Effector CD4-positive, alpha-beta T cell (primary cell): ENCODE data around the gene SERGEF.

Source experiments
- DNase-seq: peaks from one replicate; pipeline ENCODE4 v3.0.0-alpha.2; 2020

Gene SERGEF

DNA sequence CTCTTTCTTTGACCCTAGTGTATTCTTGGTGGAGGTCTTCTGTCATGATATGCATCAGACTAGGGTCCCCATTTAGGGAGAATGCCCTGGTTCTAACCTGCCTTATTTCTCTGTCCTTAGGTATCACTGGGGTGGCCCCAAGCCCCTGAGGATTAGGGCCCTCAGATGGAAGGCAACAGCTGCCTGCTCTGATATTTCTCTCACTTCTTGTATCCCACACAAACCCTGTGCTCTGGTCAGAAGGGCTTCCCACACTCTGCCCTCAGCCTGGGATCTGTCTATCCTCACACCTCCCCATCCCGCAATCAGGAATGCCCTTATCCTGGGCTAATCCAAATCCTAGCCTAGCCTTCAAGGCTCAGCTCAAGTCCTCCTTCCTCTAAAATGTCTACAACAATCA lies 202.8 kb downstream of the SERGEF start:
- no peak for DNase-seq

GRCh38 chr11:17807034-17807433 lies 205.8 kb downstream of the SERGEF start:
- no peak for DNase-seq

- no peak for DNase-seq
Observed at GRCh38 chr11:17805873-17806272, 207.0 kb downstream of the SERGEF start.

DNA sequence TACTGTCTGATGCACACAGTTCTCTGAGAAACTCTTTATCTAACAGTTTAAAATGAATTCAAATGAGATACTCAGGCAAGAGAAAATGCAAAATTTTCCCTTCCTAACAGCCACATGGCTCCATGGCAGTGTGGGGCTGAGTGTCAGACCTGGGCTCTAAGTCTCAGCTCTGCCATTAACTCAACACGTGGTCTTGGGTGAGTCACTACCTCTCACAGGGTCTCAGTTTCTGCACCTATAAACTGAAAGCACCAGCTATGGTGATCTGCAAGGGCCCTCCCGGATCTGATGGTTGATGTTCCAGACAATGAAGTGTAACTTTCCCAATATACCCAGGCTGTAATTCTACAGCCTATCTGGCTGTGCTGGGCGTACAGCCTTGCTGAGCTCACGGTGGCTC lies 207.8 kb downstream of the SERGEF start:
- no peak for DNase-seq

DNA sequence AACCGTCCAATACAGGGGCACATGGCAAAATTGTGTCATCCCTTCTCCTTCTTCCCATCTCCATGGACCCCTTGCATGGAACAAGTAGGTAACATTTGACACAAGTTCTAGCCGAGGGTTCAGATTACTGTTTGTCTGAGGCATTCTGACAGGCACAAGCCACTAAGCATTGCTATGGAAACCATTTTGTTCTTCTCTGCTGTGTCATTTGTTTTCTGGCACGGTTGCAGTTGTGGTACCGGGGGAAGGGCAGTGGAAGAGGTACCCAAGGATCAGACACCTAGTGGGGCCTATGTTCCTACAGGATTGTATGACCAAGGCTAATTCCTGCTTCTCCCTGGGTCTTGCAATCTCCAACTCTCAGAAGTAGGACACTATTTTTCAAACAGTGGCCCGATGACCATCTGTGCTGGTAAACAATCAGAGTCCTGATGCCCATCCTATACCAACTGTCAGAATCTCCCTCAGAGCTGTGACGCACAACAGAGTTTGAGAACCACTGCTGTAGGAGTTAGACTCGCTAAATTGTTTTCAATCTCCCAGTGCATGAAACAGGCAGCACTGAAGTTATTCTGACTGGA lies 209.0 kb downstream of the SERGEF start:
- DNase-seq: no peak

DNA sequence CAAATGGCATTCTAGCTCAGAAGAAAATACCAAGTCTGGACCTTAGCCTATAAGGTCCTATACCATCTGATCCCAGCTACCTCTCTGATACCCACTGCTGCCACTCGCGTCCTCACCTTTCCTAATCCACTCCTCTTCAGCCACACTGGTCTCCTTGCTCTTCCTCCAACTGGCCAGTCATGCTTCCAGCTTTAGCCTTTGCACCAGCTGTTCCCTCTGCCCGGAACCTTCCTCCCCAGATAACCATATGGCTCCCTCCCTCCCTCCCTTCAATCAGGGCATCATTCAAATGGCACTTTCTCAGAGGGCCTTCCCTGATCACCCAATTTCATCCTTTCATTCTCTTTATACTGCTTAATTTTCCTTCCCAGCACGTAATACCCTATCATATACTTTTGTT lies 210.4 kb downstream of the SERGEF start:
- no peak for DNase-seq

DNA sequence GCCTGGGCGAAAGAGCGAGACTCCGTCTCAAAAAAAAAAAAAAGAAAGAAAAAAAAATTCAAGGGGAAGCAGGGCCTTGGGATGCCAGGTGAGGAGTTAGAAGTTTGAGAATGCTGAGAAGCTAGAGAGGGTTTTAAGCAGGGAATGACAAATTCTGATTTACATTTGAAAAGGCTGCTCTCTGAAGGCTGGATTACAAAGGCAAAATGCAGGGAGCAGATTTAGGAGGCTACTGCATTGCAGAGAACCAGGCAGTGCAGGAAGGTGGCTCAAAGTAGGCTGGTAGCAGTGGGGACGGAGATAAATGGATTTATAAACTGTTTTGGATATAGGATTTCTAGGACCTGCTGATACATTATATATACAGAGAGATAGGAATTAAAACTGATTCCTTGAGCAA lies 211.7 kb downstream of the SERGEF start:
- DNase-seq: no peak

GRCh38 chr11:17799147-17799546 lies 213.7 kb downstream of the SERGEF start:
- no peak for DNase-seq

GRCh38 chr11:17798716-17799115 lies 214.1 kb downstream of the SERGEF start:
- no peak for DNase-seq

- DNase-seq: no peak
Observed at GRCh38 chr11:17798253-17798652, 214.6 kb downstream of the SERGEF start.

DNA sequence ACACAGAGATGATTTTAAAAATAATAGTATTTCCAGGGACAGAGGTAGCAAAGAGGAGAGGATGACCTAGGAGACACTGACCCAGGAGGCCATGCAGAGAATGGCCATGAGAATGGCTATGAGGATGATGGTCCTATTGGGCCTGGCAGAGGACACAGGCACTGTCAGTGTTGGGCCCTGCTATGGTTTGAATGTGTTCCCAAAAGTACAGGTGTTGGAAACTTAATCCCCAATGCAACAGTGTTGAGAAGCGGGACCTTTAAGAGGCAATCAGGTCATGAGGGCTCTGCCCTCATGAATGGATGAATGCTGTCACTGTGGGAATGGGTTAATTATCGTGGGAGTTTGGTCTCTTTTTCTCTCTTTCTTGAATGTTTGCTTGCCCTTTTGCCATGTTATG lies 216.7 kb downstream of the SERGEF start:
- no peak for DNase-seq

DNA sequence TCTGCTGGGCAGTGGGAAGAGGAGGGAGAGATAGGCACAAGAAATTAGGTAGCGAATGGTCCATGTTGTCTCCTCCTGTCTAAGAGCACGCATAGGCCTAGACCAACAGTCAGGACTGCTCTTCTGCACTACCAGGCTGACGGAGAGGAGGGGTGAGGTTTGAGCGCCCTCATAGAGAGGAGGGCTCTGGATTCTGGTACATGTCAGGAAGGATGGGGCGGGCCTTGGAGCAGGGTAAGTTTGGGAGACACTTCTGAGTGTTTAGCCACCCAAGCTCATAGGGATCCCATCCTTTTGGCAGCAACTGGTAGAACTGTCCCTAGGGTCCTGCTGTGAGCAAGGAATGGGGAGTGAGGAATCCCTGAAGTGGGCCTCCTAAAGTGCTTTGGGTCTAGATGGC lies 217.9 kb downstream of the SERGEF start:
- no peak for DNase-seq

DNA sequence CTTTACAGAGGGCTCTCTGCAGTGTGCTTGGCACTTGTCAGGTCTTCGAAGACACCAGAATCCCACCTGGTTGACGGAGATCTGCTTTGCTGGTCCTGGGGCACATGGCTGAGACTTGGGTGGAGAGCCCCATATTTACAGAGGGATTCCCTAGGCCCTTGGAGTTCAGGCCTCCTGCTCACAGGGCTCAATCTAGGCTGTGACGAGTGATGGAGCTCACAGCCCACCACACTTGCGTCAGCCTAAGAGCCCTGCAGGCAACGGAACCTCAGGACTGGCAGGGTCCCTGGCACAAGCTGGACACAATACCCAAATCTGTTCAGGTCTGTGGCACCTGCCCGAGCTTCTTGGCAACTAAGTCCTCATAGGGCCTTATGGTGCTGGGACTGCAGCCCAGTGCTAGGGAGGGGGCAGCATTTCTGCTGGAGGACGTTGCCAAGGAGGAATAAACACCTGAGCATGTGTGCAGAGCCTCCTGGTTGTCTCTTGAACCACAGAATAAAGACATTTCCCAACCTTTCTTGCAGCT lies 219.1 kb downstream of the SERGEF start:
- DNase-seq: no peak

GRCh38 chr11:17792161-17792560 lies 220.7 kb downstream of the SERGEF start:
- DNase-seq: no peak

DNA sequence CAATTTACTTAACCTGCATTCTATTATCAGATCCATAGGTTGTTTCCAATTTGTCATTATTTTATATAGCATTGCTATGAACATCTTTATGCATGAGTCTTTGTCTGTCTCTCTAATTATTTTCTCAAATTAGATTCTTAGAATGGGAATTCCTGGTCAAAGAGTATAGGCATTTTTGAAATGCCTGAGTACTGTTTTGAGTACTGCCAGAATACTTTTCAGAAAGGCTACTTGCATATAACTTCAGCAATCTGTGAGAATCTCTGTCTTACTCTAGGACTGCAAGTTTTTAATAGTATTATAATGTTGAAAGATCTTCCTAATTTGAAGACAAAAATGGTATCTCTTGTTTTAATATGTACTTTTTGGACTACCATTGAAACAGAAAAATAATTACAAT lies 221.7 kb downstream of the SERGEF start:
- no peak for DNase-seq

DNA sequence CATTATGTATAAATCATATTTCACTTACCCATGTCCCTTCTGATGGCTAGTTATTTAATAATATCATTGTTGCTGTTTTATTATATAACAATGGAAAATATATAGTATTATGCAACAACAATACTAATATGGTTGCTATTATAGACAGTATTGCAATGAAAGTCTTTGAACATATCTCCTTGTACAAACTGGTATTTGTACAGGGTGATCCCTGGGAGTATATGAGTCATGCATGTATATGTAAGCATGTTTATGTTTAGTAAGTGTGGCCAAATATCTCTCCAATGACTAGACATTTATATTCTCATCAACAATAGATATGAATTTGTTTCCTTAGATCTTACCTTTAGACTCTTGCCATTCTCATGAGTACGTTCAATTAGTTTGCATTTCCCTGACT lies 222.4 kb downstream of the SERGEF start:
- no peak for DNase-seq

DNA sequence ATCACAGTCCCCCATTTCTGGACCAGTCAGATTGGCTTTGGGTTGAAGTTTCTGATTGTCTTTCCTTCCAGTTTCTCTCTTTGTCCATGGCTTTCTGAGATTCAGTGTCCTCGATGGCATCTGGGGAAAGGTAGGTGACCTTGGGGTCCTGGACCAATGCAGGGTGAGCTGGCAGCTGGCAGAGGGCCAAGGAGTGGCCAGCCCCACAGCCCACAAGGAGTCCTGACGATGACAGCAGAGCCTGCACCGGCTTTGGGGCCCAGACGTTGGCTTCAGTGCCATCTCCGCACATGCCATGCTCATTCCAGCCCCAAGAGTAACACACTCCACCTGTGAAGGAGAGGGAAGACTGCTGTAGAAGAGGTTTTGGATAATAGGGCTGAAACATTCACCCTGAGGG lies 224.8 kb downstream of the SERGEF start:
- no peak for DNase-seq

DNA sequence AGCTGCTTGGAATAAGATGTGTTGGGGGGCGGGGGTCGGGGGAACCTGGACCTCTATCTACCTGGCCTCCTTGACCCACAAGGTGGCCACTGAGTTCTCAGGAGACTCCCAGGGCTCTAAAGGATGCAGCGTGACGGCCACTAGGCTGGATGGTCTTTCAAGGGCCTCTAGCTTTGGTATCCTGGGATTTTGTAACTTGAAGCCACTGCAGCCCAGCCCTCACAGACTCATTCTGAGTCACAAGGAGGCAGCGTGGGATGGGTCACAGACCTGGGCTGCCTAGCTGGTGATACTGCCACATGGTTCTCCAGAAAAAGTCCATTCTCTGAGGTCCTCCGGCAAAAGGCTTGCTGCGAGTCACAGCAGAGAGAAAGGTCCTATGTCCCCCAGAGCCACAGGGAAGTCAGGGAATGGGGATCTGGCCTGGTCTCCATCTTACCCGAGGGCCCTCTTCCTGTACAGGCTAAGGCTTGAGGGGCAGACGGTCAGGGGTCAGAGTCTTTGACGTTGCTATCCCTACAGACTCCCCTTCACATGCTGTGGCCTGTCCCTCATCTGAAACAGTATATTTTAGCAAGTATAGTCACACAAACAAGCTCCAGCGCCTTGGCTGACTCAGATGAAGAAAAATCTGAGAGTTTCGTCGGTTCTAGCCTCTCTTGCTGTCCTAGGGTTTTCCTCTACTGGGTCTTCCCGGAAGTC lies 225.9 kb downstream of the SERGEF start:
- DNase-seq: no peak

- no peak for DNase-seq
Observed at GRCh38 chr11:17783878-17784277, 229.0 kb downstream of the SERGEF start.

DNA sequence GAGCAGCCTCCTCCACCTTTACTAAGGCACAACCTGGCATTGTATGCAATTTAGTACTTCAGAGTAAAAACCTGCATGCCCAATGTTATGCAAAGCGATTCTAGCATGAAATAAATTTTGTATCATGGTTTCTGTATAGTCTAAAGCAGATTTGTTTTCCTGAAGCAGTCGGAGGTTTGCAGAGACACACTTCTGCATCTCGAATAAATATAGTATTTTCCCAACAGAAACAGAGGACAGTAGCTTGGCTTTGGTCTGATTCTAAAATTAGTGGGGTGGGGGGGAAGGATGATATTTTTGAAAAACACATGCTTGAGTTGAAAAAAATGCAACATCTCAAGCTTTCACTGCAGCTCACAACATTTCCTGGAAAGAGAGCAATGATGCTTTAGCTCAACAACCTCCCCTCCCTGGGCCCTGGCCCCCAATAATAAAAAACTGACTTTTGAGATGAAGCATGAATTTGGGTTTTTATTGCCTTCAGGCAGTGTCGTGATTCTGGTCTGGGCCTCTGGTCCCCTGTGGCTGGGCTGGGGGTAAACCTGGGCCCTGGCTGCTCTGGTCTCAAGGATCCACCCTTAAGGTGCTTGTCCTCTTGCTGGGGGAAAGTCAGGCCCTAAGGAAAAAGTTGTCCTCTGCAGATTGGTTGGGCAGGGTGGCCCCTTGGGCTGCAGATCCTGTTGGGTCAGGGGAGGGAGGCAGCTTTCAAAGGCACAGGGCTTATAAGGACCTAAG lies 230.1 kb downstream of the SERGEF start:
- no peak for DNase-seq

DNA sequence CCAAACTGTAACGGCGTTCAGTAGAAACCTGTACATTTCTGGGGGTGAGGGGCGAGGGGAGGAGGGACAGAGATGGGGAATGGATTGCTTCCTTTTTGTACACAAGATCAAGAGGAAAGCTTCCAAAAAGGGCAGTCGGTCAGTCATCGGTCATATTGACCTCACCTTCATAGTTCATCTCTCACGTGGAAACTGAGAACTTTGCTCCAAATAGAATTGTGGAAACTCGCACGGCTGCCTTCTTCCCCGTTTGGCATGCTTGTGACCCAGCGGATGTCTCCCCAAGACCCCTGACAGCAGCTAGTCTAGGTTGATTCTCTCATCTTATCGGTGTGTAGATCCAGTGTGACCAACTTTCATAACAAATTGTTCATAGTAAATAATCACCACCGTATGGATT lies 230.7 kb downstream of the SERGEF start:
- no peak for DNase-seq

GRCh38 chr11:17781626-17782025 lies 231.2 kb downstream of the SERGEF start:
- no peak for DNase-seq

- DNase-seq: no peak
Observed at GRCh38 chr11:17781221-17781620, 231.6 kb downstream of the SERGEF start.

DNA sequence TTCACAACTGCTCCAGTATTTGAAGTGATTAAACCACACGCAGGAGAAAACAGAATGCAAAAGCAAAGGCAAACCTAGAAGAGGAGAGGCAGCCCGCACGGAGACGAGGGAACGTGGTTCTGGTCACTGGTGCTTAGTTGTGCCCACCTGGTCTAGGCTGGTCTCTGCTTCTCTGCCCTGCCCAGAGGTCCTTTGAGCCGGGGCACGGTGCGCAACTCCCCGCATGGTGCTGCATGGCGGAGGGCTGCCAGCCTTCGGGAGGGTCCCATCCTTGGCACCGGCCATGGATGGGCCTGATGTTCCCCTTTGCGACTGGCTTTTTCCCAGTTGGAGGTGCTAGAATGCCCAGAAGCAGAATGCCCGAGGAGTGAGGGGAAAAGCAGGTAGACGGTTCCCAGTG lies 232.2 kb downstream of the SERGEF start:
- DNase-seq: no peak
